Natural killer cell treated with Interleukin-12 subunit alpha and Interleukin-12 subunit beta and Interleukin-15 and Interleukin-18, amount 100 ng/mL, for 72 hours (primary cell): ENCODE results near the gene UPK2. TPM values are rescaled to one million over a fixed set of nuclear protein-coding genes. Genes with fewer than 3 reads are reported as not detected.
"Not testable (repeated sequence)": the region's sequence is repeated elsewhere in the genome, so short reads cannot be mapped to it uniquely, and the experiment has no call there.

ENCODE experiments used
- ATAC-seq, 2 donors: fragments of 150-1000 bp; cut with Tn5 transposase in 1 of 2; sonication (Bioruptor Pico), chemical (Tn5 transposase) in 1 of 2; 2 replicates each; pipeline ENCODE4 v1.10.0; 2021
- DNase-seq: peaks from one replicate; pipeline ENCODE4 v3.0.0; 2022; ENCODE audit warnings: low spot score
- H3K27ac Mint-ChIP-seq, 2 donors: 1 replicate in 1 of 2; 2 replicates in 1 of 2; pipeline ENCODE4 v1.8.0; 2022; ENCODE audit warnings: mixed read lengths in 2 of 2, mild to moderate bottlenecking in 1 of 2, moderate library complexity in 1 of 2
- H3K27me3 Mint-ChIP-seq, 2 donors: 1 replicate in 1 of 2; 2 replicates in 1 of 2; pipeline ENCODE4 v1.8.0; 2022; ENCODE audit warnings: mixed read lengths in 2 of 2
- H3K36me3 Mint-ChIP-seq: one replicate; pipeline ENCODE4 v1.8.0; 2022; ENCODE audit warnings: mixed read lengths
- H3K4me1 Mint-ChIP-seq, 2 donors: 1 replicate in 1 of 2; 2 replicates in 1 of 2; pipeline ENCODE4 v1.8.0; 2022; ENCODE audit warnings: low read depth in 2 of 2, mixed read lengths in 2 of 2, mild to moderate bottlenecking in 1 of 2
- H3K4me3 Mint-ChIP-seq: one replicate; pipeline ENCODE4 v1.8.0; 2022; ENCODE audit warnings: mixed read lengths
- H3K9me3 Mint-ChIP-seq: 2 replicates; pipeline ENCODE4 v1.8.0; 2022; ENCODE audit warnings: mixed read lengths
- total RNA-seq, 2 donors: library from RNA; stranded (reverse); gene quantifications; one replicate each; pipeline ENCODE4 v1.2.3, GENCODE V29; 2022

The UPK2 gene
- total RNA-seq, 2 donors from 2014 or later, result 0.64 to 1.1 TPM

DNA sequence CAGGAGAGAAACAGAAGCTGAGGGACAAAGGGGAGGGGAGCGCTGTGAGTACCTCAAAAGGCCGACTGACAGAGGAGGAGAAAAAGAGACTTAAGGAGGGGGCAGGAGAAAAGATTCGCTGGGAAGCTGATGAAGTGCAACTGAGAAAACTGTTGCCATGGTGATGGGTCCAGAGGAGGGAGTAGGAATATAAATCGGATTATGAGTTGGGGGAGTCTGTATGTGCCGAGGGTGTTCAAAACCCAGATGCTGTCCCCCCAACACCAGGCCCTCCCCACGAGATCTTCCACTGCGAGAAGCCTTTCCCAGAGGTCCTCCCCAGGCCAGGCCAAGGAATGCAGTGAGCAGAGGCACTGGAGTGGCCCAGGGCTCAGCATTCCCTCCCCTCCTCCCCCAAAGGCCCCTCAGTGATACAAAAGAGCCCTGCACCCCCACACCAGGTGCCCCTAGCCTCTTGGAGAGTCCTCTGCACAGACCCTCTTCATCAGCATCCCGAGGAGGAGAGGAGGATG, 16.6 kb upstream of the UPK2 start:
- DNase-seq, result no peak
- H3K27me3 Mint-ChIP-seq, result peaks cover 15 to 19% of the 10 kb centered on the region in 2 donors
- H3K4me1 Mint-ChIP-seq, result peaks cover 4 to 11% of the 10 kb centered on the region in 2 donors
- H3K4me3 Mint-ChIP-seq, result no peak overlapping the region
- no peak for ATAC-seq
- no peaks in the 10 kb centered on the region for H3K36me3 Mint-ChIP-seq
- H3K27ac Mint-ChIP-seq, result no peak overlapping the region
- no peaks in the 10 kb centered on the region for H3K9me3 Mint-ChIP-seq

DNA sequence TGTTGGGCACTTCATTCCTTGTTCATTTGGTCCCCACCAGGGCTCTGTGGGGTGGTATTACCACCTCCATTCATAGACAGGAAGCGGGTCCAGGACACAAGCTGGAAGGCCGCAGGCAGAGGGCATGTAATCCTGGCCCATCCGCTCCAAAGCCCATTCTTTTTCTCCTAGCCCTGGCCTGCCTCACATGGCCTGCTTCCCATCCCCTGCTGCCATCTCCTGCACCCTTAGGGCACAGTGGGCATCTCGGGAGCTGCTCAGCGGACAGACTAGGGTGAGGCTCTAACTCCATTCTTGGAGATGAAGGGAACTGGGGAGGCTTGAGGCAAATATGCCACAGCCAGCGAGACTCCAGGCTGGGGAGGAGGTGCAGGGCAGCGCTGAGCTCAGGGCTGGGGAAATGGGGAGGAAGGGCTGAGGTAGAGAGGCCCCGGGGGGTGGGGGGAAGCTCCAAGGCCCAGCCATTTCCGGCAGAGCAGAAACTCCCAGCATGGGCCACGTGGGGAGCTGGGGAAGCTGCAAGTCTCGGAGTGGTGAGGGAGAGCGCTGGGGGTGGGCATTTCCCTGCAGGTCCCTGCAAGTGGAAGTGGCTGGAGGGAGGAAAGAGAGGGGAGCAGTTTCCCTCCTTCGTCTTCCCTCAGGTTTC, 16.0 kb upstream of the UPK2 start:
- Mint-ChIP-seq H3K27ac (no peak overlapping the region), H3K27me3 (peaks cover 18 to 20% of the 10 kb centered on the region in 2 donors), H3K4me3 (no peak overlapping the region), H3K36me3 (no peaks in the 10 kb centered on the region), H3K4me1 (peaks cover 4 to 11% of the 10 kb centered on the region in 2 donors), H3K9me3 (no peaks in the 10 kb centered on the region)
- peak; percentile 73 to 84 for ATAC-seq
- DNase-seq, result no peak

DNA sequence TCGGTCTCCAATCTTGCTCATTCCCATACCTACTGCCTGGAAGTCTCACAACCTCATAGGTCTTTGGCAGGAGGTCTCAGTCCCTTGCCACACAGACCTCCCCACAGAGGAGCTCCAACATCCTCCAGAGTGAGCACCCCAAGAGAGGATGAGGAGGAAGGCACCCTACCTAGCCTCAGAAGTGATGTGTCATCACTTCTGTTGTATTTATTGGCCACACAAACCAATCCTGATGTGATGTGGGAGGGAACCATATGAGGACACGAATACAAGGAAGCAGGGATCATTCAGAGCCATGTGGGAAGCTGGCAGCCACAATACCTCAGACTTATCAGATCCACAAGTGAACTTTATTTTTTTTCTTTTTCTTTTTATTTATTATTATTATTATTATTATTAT, 9.0 kb upstream of the UPK2 start:
- no peaks in the 10 kb centered on the region for H3K36me3 Mint-ChIP-seq
- H3K4me1 Mint-ChIP-seq, result no peaks in the 10 kb centered on the region
- no peak overlapping the region for H3K4me3 Mint-ChIP-seq
- H3K27me3 Mint-ChIP-seq, result peaks cover 19 to 29% of the 10 kb centered on the region in 2 donors
- no peaks in the 10 kb centered on the region for H3K9me3 Mint-ChIP-seq
- ATAC-seq (no peak), DNase-seq (no peak)
- H3K27ac Mint-ChIP-seq, result no peak overlapping the region

DNA sequence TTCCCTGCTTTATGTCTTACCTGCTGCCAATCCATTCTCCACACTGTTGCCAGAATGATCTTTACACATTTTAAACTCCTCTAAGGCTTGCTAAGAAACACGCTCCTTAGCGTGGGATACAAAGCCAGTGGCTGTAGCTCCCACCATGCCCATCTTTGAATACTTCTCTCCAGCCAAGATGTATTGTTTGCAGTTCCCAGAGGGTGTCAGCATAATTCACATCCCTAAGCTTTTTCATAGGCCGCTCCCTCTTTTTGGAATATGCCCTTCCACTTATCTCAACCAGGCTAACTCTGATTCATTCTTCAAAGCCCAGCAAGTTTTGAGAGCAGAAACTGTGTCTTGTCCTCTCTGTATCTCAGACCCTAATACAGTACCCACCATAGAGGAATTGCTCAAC, 8.1 kb upstream of the UPK2 start:
- Mint-ChIP-seq H3K36me3 (no peaks in the 10 kb centered on the region), H3K27ac (no peak overlapping the region)
- no peak for ATAC-seq

DNA sequence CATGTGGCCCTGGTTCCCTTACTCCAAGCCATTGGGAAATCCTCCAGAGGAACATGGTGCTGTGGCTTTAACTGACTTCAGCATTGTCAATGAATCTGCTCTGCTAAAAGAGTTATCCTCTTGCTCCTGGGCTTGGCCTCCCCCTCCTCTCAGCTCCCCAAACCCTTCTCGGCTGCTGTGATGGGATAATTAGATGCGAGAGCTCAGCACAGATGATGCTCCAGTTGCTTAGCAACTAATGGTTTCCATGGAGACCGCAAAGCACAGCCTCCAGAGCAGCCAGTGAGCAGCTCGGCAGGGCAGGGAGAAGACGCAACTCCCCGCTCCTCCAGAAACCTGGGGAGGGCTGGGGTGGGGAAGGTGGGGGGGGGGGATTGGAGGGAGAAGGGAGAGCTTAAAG, 2.8 kb upstream of the UPK2 start:
- H3K27me3 Mint-ChIP-seq, result peaks cover 2 to 19% of the 10 kb centered on the region in 2 donors
- H3K36me3 Mint-ChIP-seq, result no peaks in the 10 kb centered on the region
- H3K9me3 Mint-ChIP-seq, result no peaks in the 10 kb centered on the region
- H3K27ac Mint-ChIP-seq, result no peak overlapping the region
- no peak overlapping the region for H3K4me3 Mint-ChIP-seq
- ATAC-seq (no peak), DNase-seq (no peak)
- H3K4me1 Mint-ChIP-seq, result no peaks in the 10 kb centered on the region

More for the DNA sequence above, 8.1 kb upstream of the UPK2 start:
- Mint-ChIP-seq H3K4me3 (no peak overlapping the region), H3K9me3 (no peaks in the 10 kb centered on the region), H3K27me3 (peaks cover 19 to 29% of the 10 kb centered on the region in 2 donors), H3K4me1 (no peaks in the 10 kb centered on the region)
- no peak for DNase-seq

DNA sequence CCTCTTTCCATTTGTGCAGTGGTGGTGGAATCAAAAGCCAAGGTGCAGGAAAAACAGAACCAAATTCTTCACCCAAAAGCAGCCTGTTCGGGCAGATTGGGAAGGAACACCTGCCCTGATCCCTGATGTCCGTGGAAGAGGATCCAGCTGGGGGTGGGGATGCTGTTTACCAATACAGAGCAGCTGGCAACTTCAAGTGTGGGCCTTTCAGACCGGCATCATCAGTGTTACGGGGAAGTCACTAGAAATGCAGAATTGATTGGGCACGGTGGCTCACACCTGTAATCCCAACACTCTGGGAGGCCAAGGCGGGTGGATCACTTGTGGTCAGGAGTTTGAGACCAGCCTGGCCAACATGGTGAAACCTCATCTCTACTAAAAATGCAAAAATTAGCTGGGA, 2.1 kb upstream of the UPK2 start:
- not testable (repeated sequence) for H3K27ac Mint-ChIP-seq, ATAC-seq, H3K4me3 Mint-ChIP-seq, H3K36me3 Mint-ChIP-seq, H3K4me1 Mint-ChIP-seq, H3K9me3 Mint-ChIP-seq, DNase-seq
- peaks cover 0 to 20% of the 10 kb centered on the region in 2 donors for H3K27me3 Mint-ChIP-seq

DNA sequence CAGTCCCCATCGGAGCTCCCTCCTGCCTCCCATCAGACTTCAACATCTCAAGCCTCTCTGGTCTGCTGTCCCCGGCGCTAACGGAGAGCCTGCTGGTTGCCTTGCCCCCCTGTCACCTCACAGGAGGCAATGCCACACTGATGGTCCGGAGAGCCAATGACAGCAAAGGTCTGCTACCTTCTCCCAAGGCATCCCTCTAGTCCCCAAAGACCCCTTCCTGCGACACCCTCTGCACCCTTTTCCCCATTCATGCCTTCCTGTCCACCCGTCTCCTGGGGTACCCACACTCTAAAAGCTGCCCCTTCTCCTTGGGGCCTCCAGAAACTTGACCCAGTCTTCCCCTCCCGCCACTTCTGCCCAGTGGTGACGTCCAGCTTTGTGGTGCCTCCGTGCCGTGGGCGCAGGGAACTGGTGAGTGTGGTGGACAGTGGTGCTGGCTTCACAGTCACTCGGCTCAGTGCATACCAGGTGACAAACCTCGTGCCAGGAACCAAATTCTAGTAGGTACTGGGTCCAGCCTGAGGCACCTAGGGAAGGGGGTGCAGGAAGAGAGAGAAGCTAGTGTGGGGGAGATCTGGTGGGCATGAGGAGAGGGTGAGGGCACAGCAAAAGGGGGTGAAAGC, 860 bp downstream of the UPK2 start:
- Mint-ChIP-seq H3K9me3 (no peaks in the 10 kb centered on the region), H3K27me3 (peaks cover 0 to 14% of the 10 kb centered on the region in 2 donors), H3K4me1 (no peaks in the 10 kb centered on the region), H3K4me3 (no peak overlapping the region), H3K36me3 (no peaks in the 10 kb centered on the region), H3K27ac (no peak overlapping the region)
- DNase-seq, result no peak
- no peak for ATAC-seq

DNA sequence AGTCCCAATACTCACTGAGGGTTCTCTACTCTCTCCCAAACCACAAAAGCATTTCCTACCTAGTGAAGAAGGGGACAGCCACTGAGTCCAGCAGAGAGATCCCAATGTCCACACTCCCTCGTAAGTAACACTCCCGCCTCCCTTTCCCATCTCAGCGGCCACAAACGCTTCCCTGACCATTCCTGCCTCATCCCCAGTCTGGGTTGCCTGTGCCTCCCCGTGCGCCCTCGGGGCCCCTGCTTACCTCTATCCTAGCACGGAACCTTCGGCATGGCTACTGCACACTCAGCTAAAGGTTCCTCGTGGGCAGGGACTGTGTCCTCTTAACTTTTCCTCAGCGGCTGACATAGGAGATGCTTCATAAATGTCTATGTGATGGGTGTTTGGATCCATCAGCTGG, 1.5 kb downstream of the UPK2 start:
- Mint-ChIP-seq H3K27ac (no peak overlapping the region), H3K36me3 (no peaks in the 10 kb centered on the region), H3K9me3 (no peaks in the 10 kb centered on the region), H3K27me3 (peaks cover 0 to 14% of the 10 kb centered on the region in 2 donors), H3K4me3 (no peak overlapping the region), H3K4me1 (no peaks in the 10 kb centered on the region)
- ATAC-seq (no peak), DNase-seq (no peak)

DNA sequence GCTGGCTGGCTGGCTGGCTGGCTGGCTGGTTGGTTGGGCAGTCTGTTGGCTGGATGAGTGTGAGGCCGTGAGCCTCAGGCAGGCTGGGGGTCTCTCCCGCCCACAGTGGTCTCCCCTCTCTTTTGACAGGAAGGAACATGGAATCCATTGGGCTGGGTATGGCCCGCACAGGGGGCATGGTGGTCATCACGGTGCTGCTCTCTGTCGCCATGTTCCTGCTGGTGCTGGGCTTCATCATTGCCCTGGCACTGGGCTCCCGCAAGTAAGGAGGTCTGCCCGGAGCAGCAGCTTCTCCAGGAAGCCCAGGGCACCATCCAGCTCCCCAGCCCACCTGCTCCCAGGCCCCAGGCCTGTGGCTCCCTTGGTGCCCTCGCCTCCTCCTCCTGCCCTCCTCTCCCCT, 1.9 kb downstream of the UPK2 start:
- DNase-seq (no peak), ATAC-seq (no peak)
- Mint-ChIP-seq H3K36me3 (no peaks in the 10 kb centered on the region), H3K4me1 (no peaks in the 10 kb centered on the region), H3K27ac (no peak overlapping the region), H3K4me3 (no peak overlapping the region), H3K9me3 (no peaks in the 10 kb centered on the region), H3K27me3 (peaks cover 0 to 14% of the 10 kb centered on the region in 2 donors)

DNA sequence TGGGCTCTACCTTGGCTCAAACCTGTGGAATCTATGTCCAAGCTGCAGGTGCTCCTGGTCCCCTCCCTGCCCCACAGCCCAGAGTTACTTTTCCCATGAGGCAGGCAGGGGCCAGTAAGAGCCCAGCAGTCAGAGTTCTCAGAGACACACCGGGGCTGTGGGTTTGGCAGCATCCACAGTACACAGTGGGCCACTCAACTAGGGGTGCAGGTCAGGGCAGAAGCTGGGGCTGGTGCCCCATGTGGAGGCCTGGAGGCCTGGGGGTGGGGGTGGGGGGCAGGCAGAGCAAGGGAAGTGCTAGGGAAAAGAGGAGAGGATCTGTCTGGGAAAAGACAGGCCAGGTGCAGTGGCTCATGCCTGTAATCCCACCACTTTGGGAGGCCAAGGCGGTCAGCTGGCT, 2.5 kb downstream of the UPK2 start:
- DNase-seq (no peak), ATAC-seq (no peak)
- Mint-ChIP-seq H3K9me3 (no peaks in the 10 kb centered on the region), H3K27ac (no peak overlapping the region), H3K36me3 (no peaks in the 10 kb centered on the region), H3K27me3 (peaks cover 0 to 14% of the 10 kb centered on the region in 2 donors), H3K4me1 (no peaks in the 10 kb centered on the region), H3K4me3 (no peak overlapping the region)

DNA sequence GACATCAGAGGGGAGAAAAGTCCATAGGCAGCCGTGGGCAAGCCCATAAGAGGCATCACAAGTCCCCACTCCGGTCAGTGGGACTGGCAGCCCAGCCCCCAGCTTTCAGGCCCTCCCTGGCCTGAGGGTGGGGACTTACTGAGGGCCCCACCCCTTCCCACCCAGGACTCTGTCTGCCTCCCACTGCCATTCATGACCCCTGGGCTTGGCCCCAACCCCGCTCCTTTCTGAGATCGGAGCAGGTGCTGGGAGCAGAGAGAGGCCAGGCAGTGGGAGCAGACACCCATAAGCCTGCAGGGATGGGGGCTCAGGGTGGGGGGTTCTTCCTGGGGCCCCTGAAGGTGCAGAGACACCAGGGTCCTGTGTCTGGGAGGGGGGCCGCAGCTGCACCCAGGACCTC, 5.1 kb downstream of the UPK2 start:
- DNase-seq, result no peak

DNA sequence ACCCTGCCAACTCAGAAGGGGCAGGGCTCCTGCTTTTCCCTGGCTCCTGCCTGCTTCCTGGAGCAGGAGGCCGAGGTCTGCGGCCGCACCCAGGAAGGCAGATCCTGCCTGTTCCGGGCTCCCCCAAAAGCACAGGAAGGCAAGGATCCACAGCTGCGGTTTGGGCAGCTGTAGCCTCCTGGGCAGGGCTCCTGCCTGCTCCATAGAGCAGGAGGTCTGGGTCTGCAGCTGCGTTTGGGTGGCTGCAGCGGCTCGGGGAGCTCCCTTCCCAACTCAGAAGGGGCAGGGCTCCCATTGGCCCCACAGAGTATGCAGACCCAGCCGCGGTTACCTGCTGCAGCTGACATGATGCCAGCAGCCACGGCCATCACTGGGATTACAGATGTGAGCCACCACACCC, 5.5 kb downstream of the UPK2 start:
- no peaks in the 10 kb centered on the region for H3K9me3 Mint-ChIP-seq
- ATAC-seq (no peak), DNase-seq (no peak)
- H3K27ac Mint-ChIP-seq, result no peak overlapping the region
- H3K36me3 Mint-ChIP-seq, result no peaks in the 10 kb centered on the region
- H3K4me3 Mint-ChIP-seq, result no peak overlapping the region
- peaks cover 0 to 5% of the 10 kb centered on the region in 2 donors for H3K27me3 Mint-ChIP-seq
- H3K4me1 Mint-ChIP-seq, result no peaks in the 10 kb centered on the region

More for the DNA sequence above, 5.1 kb downstream of the UPK2 start:
- Mint-ChIP-seq H3K27ac (no peak overlapping the region), H3K36me3 (no peaks in the 10 kb centered on the region), H3K4me1 (no peaks in the 10 kb centered on the region), H3K27me3 (peaks cover 0 to 8% of the 10 kb centered on the region in 2 donors), H3K9me3 (no peaks in the 10 kb centered on the region), H3K4me3 (no peak overlapping the region)
- ATAC-seq, result no peak

DNA sequence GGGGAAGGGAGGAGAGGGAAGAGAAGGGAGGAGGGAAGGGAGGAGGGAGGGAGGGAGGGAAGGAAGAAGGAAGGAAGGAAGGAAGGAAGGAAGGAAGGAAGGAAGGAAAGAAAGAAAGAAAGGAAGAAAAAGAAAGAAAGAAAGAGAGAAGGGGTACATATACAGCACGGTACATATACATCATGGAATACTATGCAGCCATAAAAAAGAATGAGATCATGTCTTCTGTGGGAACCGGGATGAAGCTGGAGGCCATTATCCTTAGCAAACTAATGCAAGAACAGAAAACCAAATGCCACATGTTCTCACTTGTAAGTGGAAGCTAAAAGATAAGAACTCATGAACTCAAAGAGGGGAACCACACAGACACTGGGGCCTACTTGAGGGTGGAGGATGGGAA, 13.4 kb downstream of the UPK2 start:
- not testable (repeated sequence) for H3K9me3 Mint-ChIP-seq, DNase-seq, ATAC-seq, H3K36me3 Mint-ChIP-seq, H3K4me1 Mint-ChIP-seq, H3K4me3 Mint-ChIP-seq, H3K27ac Mint-ChIP-seq, H3K27me3 Mint-ChIP-seq

DNA sequence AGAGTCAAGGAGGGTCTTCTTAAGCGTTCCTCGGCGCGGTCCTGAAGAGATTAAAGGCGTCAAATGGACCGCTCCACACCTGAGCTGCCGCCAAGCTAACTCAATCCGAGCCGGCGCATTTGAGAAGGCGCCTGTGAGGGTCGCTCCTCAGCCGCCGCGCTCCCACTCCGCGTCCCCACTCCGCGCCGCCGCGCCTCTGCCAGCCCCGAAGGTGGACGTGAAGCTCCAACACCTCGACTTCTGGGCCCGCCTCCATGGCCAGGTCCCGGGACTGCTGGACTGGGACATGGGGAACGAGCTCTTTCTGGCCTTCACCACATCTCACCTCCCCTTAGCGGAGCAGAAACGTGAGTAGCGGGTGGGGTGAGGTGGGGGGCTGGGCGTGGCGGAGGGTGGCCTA, 15.5 kb downstream of the UPK2 start, which contains the start of gene FOXR1:
TSS of gene FOXR1 (plus strand) at position 116 of the 400 bp plus-strand sequence. CDS start at position 287, 171 bp downstream.
- no peak for DNase-seq
- H3K9me3 Mint-ChIP-seq, result no peaks in the 10 kb centered on the region
- no peak for ATAC-seq
- no peak within 1 kb of the TSS for H3K4me3 Mint-ChIP-seq
- peaks cover 12 to 16% of the 10 kb centered on the region in 2 donors for H3K27me3 Mint-ChIP-seq
- peaks cover 5 to 6% of the 10 kb centered on the region in 2 donors for H3K4me1 Mint-ChIP-seq
- no peak within 1 kb of the TSS for H3K27ac Mint-ChIP-seq
- no peaks in the 10 kb centered on the region for H3K36me3 Mint-ChIP-seq
